DOHH2 (cell line): ENCODE results near the gene MIEF2.

Source experiments
- CTCF ChIP-seq: fragments of 200-600 bp; sonication (generic); IDR thresholded peaks from one replicate; pipeline ENCODE4 v1.5.1; 2014; ENCODE audit warnings: antibody characterized with exemption, mild to moderate bottlenecking, low read depth, low read length; ENCODE audit not compliant: poor library complexity, severe bottlenecking
- EZH2phosphoT487 ChIP-seq: fragments of 200-600 bp; sonication (generic); IDR thresholded peaks from 2 replicates; pipeline ENCODE4 v1.6.1; 2017; ENCODE audit warnings: borderline replicate concordance, mild to moderate bottlenecking, antibody characterized with exemption, low read length, moderate library complexity, mixed read lengths

DNA sequence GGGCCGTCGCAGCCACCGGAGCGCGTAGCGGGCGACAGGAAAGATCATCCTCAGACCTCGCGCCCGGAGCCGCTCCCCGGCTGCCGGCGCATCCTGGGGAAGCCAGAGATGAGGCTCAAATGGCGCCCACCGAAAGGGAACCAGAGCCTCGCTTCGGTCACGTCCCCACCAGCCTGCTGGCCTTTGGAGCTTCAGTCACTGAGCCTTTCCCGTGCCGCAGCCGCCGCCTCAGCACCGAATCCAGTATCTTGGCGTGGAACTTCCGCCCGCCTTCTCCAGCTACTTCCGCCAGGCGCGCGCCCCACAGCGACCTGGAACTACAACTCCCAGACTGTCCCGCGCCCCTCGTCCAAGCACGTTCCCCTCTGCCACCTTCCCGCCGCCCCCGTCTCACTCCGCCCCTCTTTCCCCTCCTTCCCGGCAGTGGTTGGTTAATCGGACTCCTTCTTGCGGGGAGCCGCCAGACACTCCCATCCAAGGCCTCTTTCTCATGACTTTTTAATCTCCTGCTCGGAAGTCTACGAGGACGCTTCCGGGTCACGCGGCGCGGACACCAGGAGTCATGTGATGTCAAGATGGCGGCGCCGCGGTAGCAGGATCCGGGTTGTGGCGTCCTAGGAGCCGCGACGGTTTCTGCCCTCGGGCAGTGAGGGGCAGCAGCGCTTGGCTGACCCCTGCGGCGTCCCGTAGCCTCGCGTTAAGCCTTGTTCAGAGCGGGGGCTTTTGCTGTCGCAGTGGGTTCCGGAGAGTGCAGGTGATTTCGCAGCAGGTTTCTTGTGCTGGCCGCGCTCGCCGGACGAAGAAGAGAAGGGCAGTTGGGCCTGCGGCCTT, 54.5 kb downstream of the MIEF2 start, which contains the start of the genes SMCR8 and TOP3A:
- TF ChIP-seq CTCF (no peak), EZH2phosphoT487 (no peak)
